IPS-NIHi7 (cell line): Measurements from ENCODE around the gene ATXN2.
"Not testable (repeated sequence)": the region's sequence is repeated elsewhere in the genome, so short reads cannot be mapped to it uniquely, and the experiment has no call there.

Source experiments
- DNase-seq: peaks from one replicate; pipeline ENCODE4 v3.0.0; 2012; ENCODE audit warnings: mixed read lengths; ENCODE audit errors: extremely low spot score

Gene ATXN2

DNA sequence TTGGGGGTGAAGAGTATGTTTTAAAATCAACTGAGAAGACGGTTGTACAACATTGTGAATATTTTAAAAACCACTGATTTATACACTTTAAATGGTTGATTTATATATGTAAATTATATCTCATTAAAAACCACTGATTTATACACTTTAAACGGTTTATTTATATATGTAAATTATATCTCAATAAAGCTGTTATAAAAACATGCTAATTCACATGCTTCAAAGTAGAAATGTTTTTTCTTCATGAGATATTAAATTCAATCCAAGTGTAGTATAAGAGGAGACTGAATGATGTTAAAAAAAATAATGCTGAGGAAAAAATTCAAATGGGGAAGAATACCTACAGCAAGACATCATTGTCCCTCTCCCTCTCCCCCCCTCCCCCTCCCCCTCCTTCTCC is 92.9 kb downstream of the ATXN2 start:
- no peak for DNase-seq

DNA sequence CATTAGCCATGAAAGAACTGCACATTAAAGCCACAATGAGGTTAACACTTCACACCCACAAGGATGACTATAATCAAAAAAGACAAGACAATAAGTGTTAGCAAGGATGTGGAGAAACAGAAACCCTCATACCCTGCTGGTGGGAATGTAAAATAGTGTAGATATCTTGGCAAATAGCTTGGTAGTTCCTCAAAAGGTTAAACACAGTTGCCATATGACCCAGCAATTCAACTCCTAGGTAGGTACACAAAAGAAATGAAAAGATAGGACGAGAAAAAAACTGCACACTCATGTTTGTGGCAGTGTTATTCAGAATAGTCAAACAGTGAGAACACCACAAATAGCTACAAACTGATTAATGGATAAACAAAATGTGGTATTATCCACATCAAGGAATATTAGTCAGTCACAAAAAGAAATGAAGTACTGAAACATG is 93.5 kb downstream of the ATXN2 start:
- DNase-seq: no peak

DNA sequence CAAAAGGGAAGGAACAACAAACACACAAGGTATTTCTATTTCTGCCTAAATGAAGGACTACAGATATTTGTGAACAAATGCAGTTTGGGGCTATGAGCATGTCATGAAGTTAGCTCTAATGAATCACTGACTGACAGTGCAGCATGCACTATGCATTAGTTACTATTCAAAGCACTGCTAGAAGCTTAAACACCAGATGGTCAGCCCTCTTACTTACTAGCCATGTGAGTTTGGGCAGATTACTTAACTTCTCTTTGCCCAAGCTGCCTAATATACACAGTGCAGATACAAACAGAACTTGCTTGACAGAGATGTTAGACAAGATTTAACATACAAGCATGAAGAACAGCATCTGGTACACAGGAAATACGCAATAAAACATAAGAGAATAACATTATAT is 96.0 kb downstream of the ATXN2 start:
- DNase-seq: no peak

DNA sequence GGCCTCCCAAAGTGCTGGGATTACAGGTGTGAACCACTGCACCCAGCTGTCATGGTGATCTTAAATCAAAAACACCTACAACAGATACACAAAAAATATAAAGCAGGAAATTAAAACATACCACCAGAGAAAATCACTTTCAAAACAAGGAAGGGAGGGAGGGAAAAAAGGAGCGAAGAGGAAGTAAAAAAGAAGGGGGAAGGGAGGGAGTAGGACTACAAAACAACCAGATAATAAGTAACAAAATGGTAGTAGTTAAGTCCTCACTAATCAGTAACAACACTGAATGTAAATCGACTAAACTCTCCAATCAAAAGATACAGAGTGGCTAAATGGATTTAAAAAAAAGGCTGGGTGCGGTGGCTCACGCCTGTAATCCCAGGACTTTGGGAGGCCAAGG is 104.4 kb downstream of the ATXN2 start:
- no peak for DNase-seq

DNA sequence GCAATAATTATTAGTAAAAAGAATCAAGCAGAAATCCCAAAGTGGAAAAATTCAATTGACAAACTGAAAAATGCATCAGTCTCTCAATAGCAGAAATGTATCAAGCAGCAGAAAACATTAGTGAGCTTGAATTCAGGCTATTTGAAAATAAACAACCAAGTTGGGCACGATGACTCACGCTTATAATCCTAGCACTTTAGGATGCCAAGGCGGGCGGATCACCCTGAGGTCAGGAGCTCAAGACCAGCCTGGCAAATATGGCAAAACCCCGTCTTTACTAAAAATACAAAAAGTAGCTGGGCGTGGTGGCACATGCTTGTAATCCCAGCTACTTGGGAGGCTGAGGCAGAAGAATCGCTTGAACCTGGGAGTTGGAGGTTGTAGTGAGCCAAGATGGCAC is 106.1 kb downstream of the ATXN2 start:
- not testable (repeated sequence) for DNase-seq

DNA sequence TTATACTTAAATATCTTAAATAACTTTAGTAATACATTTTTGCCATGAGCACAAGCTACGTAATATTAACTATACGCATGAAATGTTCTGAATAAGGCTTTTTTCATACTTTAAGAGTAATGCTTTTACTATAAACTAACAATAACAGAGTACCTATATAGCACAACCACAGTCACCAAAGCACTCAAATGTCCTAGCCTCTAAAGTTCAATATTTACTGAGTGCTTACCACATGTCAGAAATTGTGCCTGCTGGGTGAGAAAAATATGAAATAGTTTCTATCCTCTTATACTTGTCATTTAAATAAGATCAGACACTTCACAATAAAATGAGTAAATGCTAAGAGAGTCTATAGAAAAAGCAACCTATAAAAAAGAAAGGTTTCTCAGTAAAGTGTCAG is 110.3 kb downstream of the ATXN2 start:
- DNase-seq: no peak

DNA sequence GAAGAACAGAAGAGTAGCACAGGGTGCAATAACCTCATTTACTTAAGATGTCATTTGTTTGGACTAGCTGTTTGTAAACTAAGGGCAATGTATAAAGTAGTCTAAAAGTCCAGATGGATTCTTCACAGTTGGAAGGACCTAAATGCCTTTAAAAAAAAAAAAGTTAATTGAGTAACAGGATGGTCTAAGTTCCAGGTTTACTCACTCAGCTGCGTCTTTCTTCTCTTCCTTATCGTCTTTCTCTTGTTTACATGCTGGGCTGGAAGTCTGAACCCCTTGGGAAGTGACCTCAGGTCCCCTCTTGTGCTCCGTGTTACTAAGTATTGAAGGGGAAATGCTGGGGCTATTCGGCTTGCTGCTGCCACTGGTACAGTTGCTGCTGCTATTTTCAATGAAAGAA is 110.8 kb downstream of the ATXN2 start:
- DNase-seq: no peak

DNA sequence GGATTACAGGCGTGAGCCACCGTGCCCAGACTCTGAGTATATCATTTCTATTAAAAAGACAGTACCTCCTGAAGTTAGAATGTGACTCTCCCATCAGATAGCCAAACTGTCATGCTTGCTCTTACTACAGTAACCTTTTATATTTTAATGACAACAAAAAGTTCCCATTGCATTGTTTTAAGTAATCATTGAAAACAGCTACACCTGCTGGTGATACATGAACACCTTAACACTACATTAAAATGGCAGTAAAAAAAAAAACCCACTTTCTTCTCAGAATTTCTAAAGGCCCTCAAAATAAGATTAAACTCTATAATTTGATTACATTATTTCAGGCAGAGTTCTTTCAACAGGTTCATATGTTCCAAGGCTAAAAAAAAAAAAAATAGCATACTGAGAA is 116.7 kb downstream of the ATXN2 start:
- no peak for DNase-seq

DNA sequence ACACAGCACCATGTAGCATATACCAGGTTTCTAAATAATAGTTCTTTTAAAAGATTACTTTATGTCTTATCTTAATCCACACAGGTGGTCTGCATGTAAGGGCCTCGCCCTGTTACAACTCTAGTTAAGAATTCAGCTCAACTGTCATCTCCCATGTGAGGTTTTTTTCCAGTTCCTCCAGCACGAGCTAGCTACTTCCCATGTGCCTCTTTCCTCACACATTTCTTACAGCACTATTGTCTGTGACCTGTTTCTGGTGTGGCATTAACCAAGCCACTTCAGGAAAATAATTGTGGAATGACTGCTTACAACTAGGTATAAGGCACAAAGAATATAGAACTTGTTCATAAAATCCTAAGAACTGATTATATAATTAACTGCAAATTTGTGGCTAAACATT is 127.9 kb downstream of the ATXN2 start:
- no peak for DNase-seq

DNA sequence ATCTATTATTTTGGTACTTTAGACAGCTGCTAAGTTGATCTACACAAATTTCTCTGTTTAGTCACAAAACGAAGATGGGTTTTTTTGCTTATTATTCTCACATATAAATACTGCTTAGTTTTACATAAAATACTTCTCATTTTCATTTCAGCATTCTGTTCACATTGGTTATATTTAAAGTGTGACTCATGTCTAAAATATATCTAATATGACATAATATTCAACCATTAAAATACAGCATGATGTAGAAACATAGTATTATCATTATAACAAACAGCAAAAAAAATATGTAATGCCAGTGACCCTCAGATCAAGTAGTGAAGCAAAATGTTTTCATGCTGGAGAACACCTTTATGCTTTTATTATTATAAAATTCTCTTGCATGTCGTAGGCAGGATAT is 129.7 kb downstream of the ATXN2 start:
- no peak for DNase-seq

DNA sequence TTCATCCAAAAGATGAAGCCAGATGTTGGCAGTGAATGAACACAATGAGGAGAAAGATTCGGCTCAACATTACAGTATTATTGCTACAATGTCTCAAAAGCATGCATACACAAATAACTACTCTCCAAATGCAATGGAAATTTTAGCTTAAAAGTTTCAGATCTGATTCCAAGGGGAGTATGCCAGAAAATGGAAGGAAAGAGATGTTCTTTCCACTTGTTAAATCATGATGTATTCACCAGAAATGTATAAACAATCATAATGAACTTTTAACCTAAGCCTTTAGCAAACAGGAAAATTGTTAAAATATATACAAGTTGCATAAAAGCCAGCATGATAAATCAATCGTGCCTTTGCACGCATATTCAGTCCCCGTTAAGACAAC is 131.3 kb downstream of the ATXN2 start:
- no peak for DNase-seq

DNA sequence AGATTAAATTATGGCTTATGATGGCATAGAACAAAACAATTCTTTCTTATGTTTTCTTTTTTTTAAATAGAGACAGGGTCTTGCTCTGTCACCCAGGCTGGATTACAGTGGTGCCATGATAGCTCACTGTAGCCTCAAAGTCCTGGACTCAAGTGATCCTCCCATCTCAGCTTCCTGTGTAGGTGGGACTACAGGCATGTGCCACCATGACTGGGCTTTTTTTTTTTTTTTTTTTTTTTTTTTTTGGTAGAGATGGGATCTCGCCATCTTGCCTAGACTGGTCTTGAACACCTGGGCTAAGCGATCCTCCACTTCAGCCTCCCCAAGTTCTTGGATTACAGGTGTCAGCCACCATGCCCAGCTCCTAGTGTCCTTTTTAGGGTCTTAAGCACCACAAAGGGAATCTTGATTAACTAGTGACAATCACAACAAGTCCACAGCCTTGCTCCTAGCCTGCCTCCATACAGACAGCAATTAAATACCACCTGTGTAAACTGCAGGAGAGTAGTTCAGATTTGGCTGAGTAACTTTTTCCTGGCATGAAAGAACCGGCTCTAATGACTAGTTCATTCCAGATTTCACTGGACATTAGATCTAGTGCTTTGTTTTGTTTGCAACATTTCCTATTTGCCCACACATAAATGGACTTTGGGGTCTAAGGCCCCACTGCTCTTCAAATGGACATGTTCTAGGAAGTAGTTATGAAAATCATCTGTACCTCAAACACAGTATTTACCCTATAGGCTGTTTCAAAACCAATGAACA is 131.8 kb downstream of the ATXN2 start:
- DNase-seq: no peak

DNA sequence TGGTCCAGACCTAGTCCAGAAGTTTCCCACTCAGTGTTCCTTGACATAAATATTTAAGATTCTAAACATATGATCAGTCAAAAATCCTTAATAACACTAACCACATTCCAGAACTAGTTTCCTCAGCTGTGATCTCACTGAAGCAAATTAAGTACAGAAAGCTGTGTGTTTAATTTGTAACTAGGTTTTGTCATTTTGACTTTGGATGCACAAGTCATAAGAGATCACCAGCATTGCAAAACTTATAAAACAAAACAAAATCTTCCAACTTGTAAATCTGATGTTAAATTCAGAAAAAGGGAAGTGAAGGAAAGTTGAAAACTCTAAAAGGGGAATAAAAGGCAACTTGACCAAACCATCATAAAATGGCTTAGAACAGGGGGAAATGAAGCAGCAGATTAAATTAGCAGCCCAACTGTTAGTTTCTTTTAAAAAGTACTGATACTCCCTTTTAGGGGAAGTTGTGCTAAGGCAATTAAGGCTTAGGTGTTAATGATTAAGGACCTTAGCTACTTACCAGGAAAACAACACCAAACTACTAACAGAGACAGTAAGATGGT is 136.8 kb downstream of the ATXN2 start:
- no peak for DNase-seq

DNA sequence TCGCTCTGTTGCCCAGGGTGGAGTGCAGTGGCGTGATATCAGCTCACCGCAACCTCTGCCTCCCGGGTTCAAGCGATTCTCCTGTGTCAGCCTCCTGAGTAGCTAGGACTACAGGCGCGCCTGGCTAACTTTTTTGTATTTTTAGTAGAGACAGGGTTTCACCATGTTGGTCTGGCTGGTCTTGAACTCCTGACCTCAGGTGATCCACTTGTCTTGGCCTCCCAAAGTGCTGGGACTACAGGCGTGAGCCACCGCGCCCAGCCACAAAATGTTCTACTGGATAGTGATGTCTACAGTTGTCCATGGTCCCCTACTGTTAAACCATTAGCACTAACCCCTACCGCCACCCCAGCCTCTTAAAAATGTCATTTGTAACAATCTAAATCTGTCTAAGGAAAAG is 139.0 kb downstream of the ATXN2 start:
- not testable (repeated sequence) for DNase-seq

DNA sequence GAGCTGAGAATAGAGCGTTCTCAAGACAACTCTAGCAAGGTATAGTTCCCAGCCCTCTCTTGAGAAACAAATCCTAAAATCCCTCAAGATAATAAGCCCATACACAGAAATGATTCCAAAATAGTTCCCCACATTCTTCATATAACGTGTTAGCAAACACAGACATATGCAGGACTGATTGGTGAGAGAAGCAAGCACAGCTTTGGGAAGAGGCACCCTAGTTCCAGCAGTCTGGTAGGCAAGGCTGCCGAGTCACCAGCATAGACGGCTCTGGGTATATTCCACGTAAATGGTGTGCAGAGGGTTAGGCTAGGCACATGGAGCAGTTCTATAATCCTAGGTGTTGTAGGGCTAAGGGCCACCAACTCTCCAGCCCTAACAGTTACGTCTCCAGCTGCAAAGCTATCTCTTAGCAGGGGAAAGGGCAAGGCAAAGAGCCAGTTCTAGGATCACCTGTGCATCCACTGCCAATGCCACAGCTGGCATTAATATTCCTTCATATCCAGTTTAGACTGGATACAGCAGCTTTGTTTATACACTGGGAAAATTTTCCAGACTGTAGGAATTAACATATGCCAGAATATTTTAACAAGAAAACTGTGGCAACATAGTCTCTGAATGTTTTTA is 140.5 kb downstream of the ATXN2 start:
- DNase-seq: no peak

DNA sequence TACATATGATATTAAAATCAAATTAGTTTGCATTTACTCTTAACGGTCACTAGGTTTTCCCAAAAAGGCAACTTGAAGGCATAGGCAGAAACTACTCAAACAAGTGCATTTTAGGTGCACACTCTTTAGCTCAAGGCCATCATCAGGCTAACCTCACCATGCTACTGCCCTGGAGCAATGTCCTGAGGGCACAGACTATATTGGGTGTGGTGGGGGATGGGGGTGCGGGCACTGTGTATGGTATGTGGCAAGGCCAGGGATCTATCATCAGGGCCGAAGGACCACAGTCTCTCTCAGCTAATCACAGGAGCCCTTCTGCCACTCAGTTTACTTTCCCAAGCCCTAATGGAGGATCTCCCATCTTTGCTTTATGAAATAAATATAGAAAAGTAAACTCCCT is 141.5 kb downstream of the ATXN2 start:
- DNase-seq: no peak

DNA sequence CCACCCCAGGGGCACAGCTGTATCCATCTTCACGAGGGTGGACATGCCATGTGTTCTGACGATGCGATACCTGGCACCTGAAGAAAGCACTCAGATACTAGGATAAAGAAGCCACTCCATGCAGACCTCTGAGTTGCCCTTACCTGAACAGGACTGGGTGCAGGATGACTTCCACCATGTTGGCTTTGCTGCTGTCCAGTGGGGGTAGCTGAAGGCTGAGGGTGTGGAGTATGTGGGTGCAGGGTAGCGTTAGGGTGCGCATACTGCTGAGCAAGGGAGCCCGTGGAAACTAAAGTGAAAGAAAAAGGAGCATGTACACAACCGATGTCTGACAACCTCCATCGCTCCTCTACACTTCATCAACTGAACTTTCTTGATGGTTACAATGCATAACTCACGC is 142.0 kb downstream of the ATXN2 start:
- DNase-seq: no peak

DNA sequence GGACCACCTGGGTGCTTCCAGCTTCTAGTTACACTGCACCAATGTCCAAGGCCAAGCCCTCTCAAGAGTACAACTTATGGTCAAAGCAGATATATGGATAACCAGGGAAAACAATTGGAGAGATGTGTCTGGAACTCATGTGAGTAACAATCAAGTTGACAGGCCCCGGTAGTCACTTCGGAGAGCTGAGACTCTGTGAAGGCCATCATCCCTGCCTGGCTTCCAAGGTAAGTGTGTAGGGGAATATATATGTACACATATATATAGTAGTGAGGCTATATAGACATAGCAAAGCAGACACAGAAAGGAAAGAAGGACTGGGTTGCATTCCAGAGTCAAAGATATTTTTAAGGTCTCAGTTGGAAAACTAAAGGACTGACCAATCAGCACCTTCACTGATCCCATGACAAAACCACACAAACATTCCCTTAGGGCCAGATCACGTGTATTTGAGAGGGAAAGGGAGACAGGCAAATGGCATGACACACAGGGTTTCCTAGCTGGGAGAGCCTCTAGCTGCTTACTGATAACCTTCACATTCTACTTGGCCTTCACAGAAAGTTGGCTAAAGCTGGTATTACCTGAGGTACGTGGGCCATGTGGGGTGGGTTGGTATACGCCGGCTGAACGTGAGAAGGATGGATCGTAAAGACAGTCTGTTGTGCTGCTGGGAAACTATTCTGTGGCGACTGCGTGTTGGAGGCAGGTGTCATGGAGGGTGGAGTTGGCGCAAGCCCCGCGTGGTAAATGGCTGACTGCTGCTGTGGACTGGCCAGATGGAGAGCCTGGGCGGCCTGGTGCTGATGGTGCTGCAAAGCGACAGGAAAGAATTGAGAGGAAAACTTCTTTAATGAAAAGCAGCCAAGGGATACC is 143.4 kb downstream of the ATXN2 start:
- DNase-seq: no peak

DNA sequence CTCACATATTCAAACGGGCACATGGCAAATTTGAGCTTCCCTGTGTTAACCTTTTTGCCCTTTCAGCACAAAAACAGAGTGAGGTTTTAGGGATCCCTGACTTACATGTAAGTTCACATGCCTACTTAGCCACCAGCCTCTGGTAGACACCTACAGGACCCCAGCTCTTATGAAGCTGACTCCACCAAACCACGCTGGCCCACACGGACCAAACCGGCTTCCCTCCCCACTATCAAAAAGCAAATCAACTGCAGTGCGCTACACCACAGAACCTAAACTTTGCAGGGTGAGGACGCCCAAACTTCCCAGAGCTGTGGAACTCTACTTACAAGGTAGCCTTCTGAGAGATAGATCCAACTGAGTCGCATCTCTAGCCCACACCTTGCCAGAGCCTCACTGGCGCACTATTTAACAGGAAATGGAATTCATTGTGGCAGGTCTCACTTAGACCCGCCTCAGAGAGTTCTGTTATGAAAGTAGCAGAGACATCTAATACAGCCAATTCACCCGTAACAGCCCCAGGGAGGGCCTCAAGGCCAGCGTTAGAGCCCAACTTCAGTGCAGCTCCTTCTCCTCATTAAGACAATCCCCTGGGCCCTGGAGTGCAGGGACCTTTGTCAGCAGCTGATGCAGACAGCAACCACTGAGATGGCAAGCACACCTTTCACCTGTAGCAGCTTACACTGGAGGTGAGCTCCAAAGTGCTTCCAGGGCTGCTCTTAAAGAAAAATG is 144.2 kb downstream of the ATXN2 start:
- no peak for DNase-seq

DNA sequence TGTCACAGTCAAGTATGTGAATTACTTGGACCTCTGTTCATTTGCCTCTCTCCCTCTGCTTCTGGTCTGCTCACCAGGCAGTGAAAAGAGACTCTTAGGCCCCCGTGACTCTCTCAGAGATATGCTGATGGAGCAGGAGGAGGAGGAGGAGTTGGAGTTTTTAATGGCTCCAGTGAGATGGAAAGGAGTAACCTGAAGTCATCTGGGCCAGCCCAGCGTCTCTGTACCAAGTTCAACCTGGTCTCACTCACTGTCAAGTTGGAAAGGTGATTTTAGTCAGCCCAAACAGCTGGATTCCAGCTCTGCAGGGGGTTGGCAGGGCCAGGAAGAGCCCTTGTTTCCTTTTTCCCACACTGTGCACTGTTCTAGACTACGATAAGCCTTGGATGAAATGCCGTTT is 144.8 kb downstream of the ATXN2 start:
- DNase-seq: no peak

DNA sequence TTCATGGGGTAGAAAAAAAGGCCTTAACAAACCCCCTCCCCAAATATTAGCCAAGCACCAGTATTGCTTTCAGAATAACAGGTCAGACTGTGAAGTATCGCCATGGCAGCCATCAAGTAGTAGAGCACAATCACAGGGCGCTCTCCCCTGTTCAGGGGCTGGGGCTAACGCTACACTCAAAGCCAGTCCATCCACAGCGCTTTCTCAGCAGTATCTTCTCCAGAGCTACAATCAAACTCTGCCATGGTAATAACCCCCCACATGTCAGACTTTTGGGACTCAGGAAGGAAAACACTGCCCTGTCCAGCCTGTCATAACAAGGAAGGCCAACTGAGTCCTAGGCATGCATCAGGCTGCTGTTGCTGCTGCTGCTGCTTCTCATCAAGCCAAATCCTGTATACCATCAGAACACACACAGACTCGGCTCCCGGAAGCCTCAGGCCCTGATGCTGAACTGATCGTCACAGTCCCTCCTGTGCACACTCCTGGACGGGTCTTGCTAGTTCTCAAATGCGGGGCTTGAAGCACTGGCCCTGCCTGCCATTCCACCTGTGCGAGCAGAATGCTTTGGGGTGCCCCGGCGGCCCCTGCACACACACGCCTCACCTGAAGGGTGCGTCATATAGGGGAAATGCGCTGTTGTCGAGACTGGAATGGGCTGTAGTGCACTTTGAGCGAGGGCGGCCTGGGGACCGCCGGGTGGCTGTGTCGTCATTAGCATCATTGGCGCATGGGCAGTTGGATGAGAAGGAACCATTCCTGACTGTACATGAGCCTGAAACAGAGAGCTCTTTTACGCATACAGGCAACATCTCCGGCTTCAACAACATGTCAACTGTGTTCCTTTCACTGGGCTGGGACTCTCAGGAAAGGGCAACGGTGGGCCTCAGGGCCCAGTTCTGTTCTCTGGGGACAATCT is 145.8 kb downstream of the ATXN2 start:
- DNase-seq: no peak
